GM19395 (cell line): ENCODE measurements around the gene ZNF469.

ENCODE experiments used
- ATAC-seq: cut with Tn5 transposase; IDR thresholded peaks from one replicate; pipeline ENCODE4 v1.9.1; 2021; ENCODE audit warnings: mild to moderate bottlenecking, moderate library complexity; ENCODE audit not compliant: unreplicated experiment

ZNF469 gene

DNA sequence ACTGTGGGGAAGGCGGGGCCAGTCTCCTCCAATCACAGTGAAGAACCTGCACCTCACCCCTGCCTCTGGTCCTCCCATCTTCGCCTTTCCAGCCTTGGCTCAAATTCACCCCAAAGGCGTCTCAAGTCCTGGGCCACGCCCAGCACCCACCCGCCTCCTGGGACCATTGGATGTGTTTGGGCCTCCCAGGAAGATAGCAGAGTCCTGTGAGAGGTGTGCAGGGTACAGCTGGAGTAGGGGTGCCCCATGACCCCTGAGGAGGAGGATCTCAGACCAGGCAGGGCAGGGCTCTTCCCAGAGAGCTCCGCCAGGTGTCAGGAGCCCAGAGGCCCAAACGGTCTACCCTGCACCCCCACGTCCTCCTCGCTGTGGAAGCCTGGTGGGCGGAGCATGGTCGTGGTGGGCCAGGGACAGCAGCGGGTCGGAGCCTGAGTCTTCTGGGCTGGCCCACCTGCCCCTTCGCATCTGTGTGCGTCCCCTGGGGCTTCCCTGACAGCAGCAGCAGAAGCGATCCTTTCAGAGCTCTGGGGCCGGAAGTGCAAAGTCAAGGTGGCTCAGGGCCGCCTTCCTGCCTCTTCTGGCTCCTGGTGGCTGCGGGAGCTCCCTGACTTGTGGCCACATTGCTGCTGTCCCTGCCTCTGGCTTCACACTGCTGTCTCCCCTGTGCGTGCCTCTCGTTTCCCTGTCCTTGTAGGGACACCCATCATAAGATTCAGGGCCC is 34.9 kb upstream of the ZNF469 start:
- ATAC-seq, result no peak

DNA sequence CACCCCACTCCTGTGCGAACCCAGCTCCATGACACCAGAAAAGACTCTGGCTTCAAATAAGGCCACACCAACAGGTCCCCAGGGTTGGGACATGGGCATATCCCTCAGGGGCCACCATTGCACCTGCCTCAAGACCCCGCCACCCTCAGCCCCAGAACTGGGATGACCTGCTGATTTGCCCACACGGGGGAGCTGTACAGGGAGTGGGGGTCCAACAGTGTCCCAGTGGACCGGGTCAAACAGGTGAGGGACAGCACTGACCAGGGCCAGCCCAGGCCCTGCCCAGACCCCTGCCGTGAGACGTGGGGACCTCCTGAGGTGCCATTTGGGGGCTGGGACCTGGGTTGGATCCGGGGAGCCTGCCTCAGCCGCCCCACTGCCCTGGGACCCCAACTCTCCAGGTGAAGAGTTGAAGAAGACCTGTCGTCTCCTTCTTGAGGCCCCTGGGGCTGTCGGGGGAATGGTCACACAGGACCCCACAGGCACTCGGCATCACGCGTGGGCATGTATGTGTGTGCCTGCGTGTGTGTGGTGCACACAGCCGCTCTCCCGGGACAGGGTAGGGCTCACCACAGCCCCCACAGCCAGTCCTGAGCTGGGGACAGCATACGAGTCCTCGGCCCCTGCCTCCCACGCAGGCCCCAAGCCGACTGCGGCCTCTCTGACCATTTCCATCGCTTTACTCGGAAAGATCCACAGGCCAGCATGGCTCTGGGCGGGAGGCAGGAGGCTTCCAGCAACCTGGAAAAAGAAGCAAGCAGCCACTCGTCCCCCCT is 34.2 kb upstream of the ZNF469 start:
- ATAC-seq, result no peak

DNA sequence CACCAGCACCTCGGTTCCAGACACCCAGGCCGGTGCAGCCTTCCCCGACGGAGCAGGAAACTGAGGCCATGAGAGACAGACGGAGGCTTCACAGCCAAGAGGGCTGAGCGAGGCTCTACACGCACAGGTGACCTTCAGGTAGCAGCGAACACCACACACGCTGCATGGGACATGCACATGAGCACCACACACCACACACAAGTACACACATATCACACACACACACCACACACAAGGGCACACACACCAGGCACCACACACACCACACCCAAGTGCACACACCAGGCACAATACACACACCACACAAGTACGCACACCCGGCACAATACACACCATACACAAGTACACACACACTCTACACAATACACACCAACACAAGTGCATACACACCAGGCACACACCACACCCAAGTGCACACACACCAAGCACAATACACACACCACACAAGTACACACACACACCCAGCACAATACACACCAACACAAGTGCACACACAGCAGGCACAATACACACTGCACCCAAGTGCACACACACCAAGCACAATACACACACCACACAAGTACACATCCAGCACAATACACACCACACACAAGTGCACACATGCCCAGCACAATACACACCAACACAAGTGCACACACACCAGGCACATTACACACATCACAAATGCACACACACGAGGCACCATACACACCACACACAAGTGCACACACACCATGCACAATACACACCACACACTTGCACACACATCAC is 33.4 kb upstream of the ZNF469 start:
- ATAC-seq, result no peak

DNA sequence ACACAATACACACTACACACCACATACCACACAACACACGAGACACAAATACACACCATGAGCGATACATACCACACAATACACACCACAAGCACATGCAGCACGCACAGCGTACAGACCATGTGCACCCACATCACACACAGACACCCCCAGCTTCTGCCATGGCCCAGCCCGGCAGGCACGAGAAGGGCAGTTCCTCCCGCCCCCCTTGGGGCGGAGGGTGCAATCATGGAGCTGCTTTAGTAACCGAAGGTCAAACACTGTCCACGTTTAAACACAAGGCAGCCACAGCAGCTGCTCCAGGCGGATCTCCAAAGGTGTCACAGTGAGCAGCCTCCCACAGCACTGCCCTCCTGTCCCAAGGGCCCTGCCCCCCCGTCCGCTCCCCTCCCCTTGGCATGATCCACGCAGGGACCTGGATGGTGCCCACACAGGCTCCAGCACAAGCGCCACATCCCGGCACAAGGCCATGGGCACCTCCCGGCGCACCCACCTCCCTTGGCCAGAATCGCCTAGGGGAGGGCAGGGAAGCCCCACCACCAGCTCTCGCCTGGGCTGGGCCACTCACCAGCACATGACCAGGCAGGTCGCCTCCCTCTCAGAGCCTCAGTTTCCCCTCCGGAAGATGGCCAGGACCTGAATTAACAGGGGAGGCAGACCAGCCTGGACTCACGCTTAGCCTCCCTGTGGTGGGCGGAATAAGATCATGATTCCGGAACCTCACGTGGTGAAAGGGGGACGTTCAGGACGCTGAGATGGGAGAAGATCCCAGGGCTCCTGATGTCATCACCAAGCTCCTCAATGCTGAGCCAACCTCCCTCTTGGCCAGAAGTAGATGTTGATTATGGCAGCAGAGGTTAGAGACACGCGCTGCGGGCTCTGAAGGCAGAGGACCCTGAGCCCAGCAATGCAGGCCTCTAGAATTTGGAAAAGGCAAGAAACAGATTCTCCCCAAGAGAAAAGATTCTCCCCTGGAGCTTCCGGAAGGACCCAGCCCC is 32.6 kb upstream of the ZNF469 start:
- no peak for ATAC-seq

DNA sequence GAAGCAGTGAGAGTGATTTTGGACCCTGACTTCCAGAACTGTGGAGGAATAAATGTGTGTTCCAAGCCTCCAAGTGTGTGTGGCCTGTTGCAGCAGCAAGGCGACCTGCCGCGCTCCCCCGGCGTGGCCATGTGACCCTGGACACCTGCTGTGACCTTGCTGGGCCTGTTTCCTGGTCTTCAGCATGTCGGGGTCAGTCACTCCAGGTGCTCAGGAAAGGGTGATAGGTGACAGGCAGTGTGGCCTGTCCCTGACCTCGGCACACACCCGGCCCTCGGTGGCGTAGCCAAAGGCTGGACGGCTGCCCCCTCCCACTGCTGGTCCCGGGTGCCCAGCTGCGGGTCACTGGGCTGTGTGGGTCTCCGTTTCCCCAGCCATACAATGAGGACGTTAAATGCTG is 31.8 kb upstream of the ZNF469 start:
- no peak for ATAC-seq

DNA sequence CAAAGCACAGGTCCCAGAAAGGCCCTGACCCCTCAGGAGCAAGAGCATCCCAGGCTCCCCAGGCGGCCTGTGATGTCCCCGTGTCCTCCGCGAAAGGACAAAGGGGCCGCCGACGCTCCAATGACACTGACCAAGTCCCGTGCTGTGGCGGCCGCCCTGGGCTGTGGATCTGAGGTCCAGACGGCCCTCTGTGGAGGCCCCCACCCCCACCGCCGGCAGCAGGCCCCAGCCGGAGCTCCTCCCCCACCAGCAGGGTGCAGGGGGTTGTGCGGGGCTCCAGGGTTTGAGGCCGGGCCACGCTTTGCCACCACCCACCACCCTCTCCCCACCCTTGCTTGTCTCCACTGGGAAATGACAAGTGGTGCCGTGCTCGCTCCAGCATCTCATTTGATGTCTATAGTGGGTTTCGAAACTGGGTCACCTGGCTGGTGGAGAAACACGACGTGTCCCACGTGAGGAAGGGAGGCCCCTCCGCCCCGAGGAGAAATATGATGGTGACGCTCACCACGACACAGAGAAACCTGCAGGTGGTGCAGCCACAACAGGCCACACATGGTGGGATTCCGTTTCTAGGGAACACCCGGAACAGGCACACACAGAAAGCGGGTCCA is 31.2 kb upstream of the ZNF469 start:
- no peak for ATAC-seq

DNA sequence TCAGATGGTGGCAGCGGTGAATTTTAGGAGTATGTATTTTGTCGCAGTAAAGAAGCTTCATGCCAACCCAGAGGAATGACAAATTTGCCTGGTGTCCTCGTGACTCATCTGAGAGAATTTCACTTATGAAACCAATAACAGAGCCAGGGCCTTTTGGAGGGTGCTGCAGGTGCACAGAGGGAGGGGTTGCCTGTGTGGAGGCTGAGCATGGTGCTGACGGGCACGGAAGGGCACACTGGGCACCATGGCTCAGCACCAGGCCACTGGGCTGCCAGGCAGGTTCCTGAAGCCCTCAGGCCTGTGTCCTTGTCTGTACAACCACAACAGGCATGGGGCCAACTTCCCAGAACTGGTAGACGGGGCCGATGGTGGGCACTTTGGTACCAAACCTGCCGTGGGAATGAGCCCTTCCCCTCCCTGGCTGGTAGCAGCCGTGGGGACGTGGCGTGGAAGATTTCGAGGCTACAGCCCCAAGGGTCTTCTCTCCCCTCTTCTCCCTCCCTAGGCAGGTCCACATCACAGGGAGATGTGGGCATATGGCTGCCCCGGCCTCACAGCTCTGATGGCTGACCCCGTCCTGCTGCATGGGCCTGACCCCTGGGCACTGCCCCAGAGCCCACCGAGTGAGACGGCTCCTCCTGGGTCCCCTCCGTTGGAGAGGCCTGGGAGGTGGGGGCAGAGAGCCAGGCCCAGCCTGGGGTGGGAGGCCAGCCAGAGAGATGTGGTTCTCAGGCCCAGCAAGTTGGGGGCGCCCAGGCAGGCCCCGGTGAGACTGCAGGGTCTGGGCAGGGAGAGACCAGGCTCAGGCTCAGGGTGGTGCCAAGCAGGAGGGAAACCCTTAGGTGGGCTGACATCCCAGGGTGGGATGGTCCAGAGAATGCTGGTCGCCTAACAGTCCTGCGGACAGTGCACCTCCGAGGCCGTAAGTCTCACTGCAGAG is 30.2 kb upstream of the ZNF469 start:
- no peak for ATAC-seq

DNA sequence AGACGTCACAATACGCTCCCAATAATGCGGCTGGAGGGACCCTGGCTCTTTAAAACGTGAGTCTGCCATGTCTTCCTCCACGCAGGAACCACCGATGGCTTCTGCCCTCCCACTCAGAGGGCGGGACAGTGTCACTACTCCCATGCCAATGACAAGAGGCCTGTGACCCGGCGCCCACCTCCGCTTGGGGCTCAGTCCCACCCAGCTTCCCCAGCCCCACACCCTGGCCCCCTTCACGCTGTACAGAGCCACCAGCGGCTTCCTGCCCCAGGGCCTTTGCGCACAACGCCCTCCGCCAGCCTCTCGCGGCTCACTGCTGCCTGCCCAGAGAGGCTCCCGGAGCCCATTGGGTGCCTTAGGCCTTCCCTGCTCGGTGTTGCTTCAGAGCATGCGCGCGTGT is 29.5 kb upstream of the ZNF469 start:
- no peak for ATAC-seq

DNA sequence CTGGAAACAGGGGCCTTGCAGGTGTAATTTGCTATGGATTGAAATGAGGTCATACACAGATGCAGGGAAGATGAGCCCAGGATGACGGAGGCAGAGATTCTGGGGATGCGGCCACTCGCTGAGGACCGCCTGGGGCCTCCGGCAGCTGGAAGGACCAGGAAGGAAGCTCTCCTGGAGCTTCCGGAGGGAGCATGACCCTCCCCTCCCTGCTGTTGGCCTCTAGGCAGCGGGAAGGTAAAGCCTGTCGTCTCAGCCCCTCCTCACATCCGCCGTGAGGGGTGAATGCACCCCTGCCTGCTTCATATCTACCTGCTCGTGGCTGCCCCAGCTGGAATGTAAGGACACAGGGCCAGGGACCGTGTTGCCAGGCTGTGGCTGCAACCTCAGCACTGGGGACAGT is 29.1 kb upstream of the ZNF469 start:
- ATAC-seq, result no peak

DNA sequence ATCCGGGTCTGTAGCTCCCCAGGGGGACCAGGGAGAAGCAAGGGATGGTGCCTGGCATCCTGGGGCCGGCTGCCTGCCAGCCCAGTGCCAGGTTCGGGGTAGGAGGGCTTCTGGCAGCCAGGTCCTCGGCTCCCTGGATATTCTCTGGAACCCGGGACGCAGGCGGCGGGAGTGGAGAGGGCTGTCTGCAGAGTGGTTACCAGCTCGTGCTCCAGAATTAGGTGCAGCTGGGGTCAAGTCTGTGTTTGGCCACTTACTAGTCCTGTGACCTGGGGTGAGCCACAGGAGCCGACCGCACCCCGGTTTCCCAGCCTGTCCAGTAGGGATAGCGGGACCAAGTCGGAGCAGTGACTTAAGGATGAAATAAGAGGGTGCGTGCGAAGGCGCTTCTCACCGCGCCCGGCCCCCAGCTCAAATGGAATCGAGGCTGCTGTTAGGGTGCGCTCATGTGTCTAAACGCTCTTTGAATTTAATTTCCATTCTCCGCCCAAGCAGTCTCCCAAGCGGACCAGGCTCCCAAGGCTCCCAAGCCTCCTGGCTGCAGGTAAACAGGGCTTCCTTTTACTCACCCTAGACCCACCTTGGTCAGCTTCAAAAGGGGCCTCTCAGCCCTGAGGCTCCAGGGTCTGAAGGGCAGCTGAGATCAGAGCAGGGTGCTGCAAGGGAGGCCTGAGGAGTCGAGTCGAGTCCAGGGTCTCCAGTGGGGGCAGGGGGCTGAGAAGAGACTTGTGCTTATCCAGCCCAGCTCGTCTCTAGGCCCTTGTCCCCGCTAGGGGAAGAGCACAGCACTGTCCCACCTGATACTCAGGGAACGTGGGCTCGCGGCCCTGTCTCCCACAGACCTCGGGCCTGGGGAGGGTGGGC is 28.3 kb upstream of the ZNF469 start:
- no peak for ATAC-seq

DNA sequence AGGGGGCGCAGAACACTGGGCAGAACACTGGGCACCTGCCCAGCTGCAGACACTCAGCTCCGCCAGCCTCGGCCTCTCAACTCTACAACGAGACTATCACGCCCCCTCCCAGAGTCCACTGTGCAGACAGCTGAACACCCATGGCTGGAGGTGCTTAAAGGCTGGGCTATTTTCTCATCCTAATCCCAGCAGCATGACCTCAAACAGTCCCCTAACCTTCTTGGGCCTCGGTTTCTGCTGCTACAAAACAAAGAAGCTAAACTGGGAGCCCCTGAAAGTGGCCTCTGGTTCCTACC is 27.7 kb upstream of the ZNF469 start:
- ATAC-seq, result no peak

DNA sequence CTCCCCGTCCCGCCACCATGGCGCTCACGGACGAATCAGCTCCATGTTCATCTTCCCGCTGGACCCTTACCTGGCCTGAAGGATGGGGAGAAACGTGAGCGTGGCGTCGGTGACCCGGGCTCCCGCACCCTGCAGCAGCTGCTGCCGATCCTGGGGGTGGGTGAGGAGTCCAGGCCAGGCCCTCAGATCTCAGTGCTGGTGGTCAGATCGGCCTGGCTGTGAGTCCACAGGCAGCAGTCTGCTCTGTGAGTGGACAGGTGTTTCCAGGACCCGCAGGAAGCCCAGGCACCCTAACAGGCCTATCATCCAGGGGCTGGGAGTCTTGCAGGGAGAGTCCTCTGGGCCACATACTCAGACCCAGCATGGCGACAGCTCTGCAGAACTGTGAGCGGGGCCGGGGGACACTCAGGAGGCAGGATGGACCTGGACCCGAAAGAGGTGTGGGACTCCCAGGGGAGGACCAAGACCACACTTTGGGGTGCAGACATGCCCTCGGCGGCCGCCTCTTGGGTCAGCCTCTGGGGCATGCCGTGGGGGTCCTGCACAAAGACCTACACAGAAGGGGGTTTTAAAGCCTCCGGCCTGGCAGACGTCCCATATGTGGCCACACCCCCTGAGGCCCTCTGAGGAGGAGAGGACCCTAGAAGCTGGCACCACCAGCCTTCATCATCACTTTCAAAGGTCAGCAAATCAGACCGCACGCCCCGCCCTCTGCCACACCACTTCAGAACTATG is 27.2 kb upstream of the ZNF469 start:
- ATAC-seq, result no peak

DNA sequence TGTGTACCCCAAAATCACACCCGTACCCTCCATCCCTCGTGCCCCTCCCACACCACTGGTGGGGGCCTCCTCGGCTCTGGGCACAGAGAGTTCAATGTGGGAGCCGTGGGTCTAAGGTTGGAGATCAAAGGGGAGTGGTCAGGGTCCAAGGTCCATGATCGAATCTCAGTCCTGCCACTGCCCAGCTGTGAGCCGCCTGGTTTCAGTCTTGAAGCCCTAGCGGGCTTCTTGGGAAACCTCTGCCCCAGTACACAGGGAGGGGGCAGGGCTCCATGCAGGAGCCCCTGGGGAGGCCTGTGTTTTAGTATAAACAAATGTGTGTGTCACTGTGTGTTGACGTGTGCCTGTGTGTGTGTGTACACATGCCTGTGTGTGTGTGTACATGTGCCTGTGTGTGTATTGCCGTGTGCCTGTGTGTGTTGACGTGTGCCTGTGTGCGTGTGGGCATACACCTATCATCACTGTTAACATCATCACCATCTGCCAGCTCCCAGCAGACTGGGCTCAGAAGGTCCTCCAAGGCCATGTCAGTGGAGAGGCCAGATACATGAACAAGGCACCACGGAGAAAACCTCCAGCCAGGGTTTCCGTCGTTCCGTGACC is 26.5 kb upstream of the ZNF469 start:
- ATAC-seq, result no peak

DNA sequence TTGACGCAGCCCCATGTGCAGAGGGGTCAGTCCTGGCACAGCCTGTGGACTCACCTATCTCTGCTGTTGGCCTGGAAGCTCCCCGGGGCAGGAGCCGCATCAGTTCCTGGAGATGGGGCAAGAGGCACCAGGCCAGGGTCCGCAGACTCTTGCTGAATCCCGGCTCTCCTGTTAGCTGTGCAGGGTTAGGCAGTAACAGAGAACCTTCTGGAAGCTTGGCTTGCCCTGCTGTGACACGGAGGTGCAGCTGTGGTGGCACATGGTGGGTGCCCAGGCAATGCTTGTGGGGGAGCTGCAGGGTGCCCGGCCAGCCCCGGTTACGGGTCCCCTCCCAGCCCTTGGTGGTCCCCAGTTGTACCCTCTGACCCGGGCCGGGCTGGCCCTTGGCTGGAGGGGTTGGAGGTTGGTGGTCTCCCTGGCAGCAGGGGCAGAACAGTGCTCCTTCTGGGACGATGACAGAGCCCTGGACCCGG is 26.0 kb upstream of the ZNF469 start:
- ATAC-seq, result no peak

DNA sequence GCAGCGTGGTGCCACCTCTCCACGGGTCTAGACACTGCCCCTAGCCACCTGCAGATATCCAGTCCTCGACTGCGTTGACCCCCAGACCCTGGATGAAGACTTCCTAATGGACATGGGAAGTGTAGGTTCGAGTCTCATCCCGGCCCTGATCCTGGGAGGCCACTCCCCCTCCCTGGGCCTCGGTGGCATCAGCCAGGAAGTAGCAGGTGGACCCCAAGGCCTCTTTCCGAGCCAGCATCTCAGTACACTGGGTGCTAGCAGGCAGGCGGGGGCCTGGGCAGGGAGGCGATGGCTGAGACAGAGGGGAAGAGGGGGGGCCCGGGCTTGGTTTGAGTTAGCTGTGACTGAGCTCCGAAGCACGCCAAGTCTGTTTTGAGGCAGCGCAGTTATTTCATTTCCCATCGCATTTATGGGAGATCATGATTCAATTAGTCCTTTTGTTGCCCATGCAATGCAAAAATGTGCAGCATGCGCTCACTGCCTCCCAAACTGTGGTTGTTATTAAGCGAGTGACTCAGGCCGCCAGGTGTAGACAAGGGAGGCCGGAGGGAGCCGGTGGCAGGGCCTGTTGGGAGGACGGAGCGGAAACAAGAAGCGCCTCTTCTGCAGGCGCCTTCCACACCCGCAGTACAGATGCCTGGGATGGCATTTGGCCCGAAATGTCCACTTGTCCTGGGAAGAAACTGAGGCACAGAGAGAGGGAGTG is 25.3 kb upstream of the ZNF469 start:
- ATAC-seq, result no peak

DNA sequence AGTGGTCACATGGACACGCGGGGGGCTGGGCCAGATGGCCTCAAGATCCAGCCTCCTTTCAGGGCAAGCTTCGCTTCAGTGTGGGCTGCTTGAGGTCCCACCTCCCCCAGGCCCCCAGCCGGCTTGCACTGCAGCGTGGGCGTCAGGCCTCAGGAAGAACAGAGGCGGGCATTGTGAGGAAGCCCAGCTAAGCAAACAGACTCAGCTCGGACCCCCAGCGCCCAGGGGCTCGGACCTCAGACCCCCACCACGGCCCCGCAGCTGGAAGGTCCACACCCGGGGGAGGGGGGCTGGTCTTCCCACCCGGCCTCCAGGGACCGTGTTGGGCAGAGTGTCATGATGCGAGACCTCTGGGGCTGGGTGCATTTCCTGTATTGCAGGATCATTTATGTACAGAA is 24.7 kb upstream of the ZNF469 start:
- ATAC-seq, result no peak

DNA sequence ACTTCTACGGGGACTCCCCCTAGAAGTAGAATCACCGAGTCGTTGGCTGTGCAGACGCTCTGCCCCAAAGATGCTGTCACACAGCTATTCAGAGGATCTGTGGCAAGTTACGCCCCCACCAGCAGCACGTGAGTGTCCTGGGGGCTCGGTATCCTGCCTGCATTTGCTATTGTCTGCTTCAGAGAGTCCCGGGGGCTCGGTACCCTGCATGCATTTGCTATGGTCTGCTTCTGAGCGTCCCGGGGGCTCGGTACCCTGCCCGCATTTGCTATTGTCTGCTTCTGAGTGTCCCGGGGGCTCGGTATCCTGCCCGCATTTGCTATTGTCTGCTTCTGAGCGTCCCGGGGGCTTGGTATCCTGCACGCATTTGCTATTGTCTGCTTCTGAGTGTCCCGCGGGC is 23.8 kb upstream of the ZNF469 start:
- no peak for ATAC-seq
